B cell (primary cell): ENCODE data around the gene SIGLEC14. TPM values are rescaled to one million over a fixed set of nuclear protein-coding genes. Genes with fewer than 3 reads are reported as not detected.

Experiments used
- ATAC-seq: fragments of 200-7000 bp; cut with Tn5 transposase; one replicate; pipeline ENCODE4 v1.10.0; 2021; ENCODE audit warnings: low read depth, mild to moderate bottlenecking, moderate number of reproducible peaks, moderate library complexity
- CTCF ChIA-PET: fragments of 350-600 bp; sonication (Branson Sonifier 250); formaldehyde crosslinking; loops from one replicate; lab custom pipeline; 2021; ENCODE audit warnings: antibody characterized with exemption, inconsistent platforms; lab: Charles Lee
- POLR2A ChIA-PET: fragments of 350-600 bp; sonication (Branson Sonifier 250); formaldehyde crosslinking; loops from one replicate; lab custom pipeline; 2021; ENCODE audit warnings: antibody characterized with exemption; lab: Charles Lee
- DNase-seq: peaks from one replicate; pipeline ENCODE4 v3.0.0; 2013
- H2AFZ ChIP-seq: 2 replicates; pipeline ENCODE4 v1.6.1; 2012; ENCODE audit warnings: mild to moderate bottlenecking, low read depth, low read length; ENCODE audit not compliant: insufficient read depth, poor library complexity, severe bottlenecking
- H3K27ac ChIP-seq, 2 donors: 1 replicate in 1 of 2; 2 replicates in 1 of 2; pipeline ENCODE4 v1.5.1; 2012 to 2013; ENCODE audit warnings: low read length in 2 of 2, mild to moderate bottlenecking in 2 of 2, moderate library complexity in 1 of 2
- H3K27me3 ChIP-seq, 4 experiments: fragments of 200-600 bp in 1 of 4; sonication (generic) in 1 of 4; replicated peaks in 1 of 4; 1 replicate in 2 of 4; 2 replicates in 2 of 4; pipeline versions ENCODE4 v1.6.1 to v1.7.0; 2013 to 2016; ENCODE audit warnings: low read length in 3 of 4, mild to moderate bottlenecking in 2 of 4, mixed read lengths in 1 of 4, moderate library complexity in 1 of 4; ENCODE audit not compliant: insufficient read depth in 4 of 4, control insufficient read depth in 3 of 4; ENCODE audit errors: control extremely low read depth in 1 of 4
- H3K36me3 ChIP-seq, 2 experiments: replicated peaks in 1 of 2; 1 replicate in 1 of 2; 2 replicates in 1 of 2; pipeline versions ENCODE4 v1.6.1 to v1.7.1; 2013; ENCODE audit warnings: low read length in 1 of 2; ENCODE audit not compliant: insufficient read depth in 2 of 2, control insufficient read depth in 1 of 2; ENCODE audit errors: control extremely low read depth in 1 of 2, extremely low read depth in 1 of 2
- H3K4me1 ChIP-seq, 2 donors: fragments of 200-600 bp in 1 of 2; sonication (generic) in 1 of 2; 1 replicate in 1 of 2; 2 replicates in 1 of 2; pipeline versions ENCODE4 v1.5.1 to v1.6.1; 2013 to 2017; ENCODE audit warnings: low read length in 2 of 2; ENCODE audit not compliant: control insufficient read depth in 2 of 2, insufficient read depth in 2 of 2
- H3K4me2 ChIP-seq: replicated peaks from 2 replicates; pipeline ENCODE3; 2012; ENCODE audit warnings: mild to moderate bottlenecking, low read depth, low read length; ENCODE audit not compliant: poor library complexity, severe bottlenecking
- H3K4me3 ChIP-seq, 5 experiments: fragments of 200-600 bp in 1 of 5; sonication (generic) in 1 of 5; 1 replicate in 3 of 5; 2 replicates in 2 of 5; pipeline versions ENCODE4 v1.5.1 to v1.7.0; 2011 to 2016; ENCODE audit warnings: low read length in 4 of 5, mild to moderate bottlenecking in 4 of 5, low read depth in 2 of 5, control low read depth in 1 of 5, moderate library complexity in 1 of 5; ENCODE audit not compliant: insufficient read depth in 1 of 5; ENCODE audit errors: control extremely low read depth in 1 of 5, extremely low read depth in 1 of 5
- H3K79me2 ChIP-seq: fragments of 200-600 bp; sonication (generic); one replicate; pipeline ENCODE4 v1.6.0; 2016; ENCODE audit warnings: low read length; ENCODE audit not compliant: control insufficient read depth, insufficient read depth
- H3K9ac ChIP-seq: fragments of 200-600 bp; sonication (generic); 2 replicates; pipeline ENCODE4 v1.6.1; 2017; ENCODE audit warnings: mild to moderate bottlenecking, low read length, moderate library complexity
- H3K9me3 ChIP-seq, 3 donors: one replicate each; pipeline versions ENCODE4 v1.6.1 to v1.7.1; 2013; ENCODE audit warnings: low read length in 2 of 3; ENCODE audit not compliant: control insufficient read depth in 2 of 3, insufficient read depth in 1 of 3; ENCODE audit errors: control extremely low read depth in 1 of 3
- H4K20me1 ChIP-seq: 2 replicates; pipeline ENCODE4 v1.6.0; 2012; ENCODE audit warnings: mild to moderate bottlenecking, low read length; ENCODE audit not compliant: insufficient read depth, control insufficient read depth, poor library complexity, severe bottlenecking
- H3K27ac Mint-ChIP-seq: one replicate; pipeline ENCODE4 v1.8.0; 2021; ENCODE audit warnings: mixed read lengths
- H3K27me3 Mint-ChIP-seq: one replicate; pipeline ENCODE4 v1.8.0; 2021; ENCODE audit warnings: mixed read lengths
- H3K4me1 Mint-ChIP-seq: one replicate; pipeline ENCODE4 v1.8.0; 2021; ENCODE audit warnings: mixed read lengths
- H3K4me3 Mint-ChIP-seq: one replicate; pipeline ENCODE4 v1.8.0; 2021; ENCODE audit warnings: mixed read lengths
- H3K9me3 Mint-ChIP-seq: one replicate; pipeline ENCODE4 v1.8.0; 2022; ENCODE audit warnings: mixed read lengths; ENCODE audit not compliant: insufficient read depth
- CTCF ChIP-seq: fragments of 200-600 bp; IDR thresholded peaks from one replicate; pipeline ENCODE4 v1.8.0; 2022; ENCODE audit warnings: antibody characterized with exemption, mild to moderate bottlenecking
- EZH2 ChIP-seq: IDR thresholded peaks from 2 replicates; pipeline ENCODE4 v1.6.1; 2012; ENCODE audit warnings: borderline replicate concordance, low read depth, mild to moderate bottlenecking, moderate library complexity, low read length; ENCODE audit not compliant: insufficient read depth, poor library complexity, severe bottlenecking
- WGBS: methylation state at CpG from one replicate; pipeline ENCODE4 v1.1.5; 2013; ENCODE audit warnings: missing lambda C conversion rate; ENCODE audit not compliant: insufficient coverage; 5-methylcytosine and 5-hydroxymethylcytosine counted together
- intact Hi-C: fragments of 100-400 bp; cut with micrococcal nuclease; formaldehyde crosslinking; loops from one replicate; pipeline ENCODE4 v1.10.0; 2022
- polyA plus RNA-seq: library from polyadenylated mRNA; depleted of rRNA; stranded (reverse); fragments of >200 nt; gene quantifications from 2 replicates; pipeline ENCODE4 v1.2.3, GENCODE V29; 2012
- total RNA-seq, 2 donors: library from RNA; stranded (reverse); fragments of 120-200 nt in 1 of 2; gene quantifications; 1 replicate in 1 of 2; 2 replicates in 1 of 2; pipeline versions ENCODE4 v1.2.3 to v1.2.4, GENCODE V29; 2013 to 2022

The SIGLEC14 gene
- total and polyA plus RNA-seq, 2 donors (not counting 1 experiment from before 2014, with no cell fraction given): 11.2 to 30.0 TPM

DNA sequence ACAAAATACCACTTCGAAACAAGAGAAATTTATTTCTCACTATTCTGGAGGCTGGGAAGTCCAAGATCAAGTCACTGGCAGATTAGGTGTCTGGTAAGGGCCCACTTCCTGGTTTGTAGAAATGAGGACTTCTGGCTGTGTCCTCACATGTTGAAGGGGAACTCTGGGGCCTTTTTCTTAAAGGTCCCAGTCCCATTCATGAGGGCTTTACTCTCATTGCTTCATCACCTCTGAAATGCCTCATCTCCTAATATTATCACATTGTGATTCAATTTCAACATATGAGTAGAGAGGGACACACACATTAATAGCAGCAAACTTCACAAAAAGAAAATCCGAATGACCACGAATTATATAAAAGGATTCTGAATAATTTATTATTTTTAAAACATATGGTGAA, 21.6 kb upstream of the SIGLEC14 start:
- Histone ChIP-seq H2AFZ (no peak overlapping the region), H3K4me1 (no peaks in the 10 kb centered on the region), H3K9me3 (peaks cover 0 to 12% (median 1%) of the 10 kb centered on the region in 3 donors), H3K4me2 (no peak overlapping the region), H3K27ac (no peak overlapping the region), H3K9ac (no peak overlapping the region), H3K79me2 (no peaks in the 10 kb centered on the region), H3K36me3 (no peaks in the 10 kb centered on the region), H3K4me3 (no peak overlapping the region), H4K20me1 (no peaks in the 10 kb centered on the region), H3K27me3 (peaks cover 0 to 28% (median 22%) of the 10 kb centered on the region in 4 experiments)
- POLR2A ChIA-PET: no interaction called here
- ATAC-seq: no peak
- Mint-ChIP-seq H3K4me1 (no peaks in the 10 kb centered on the region), H3K27me3 (peaks cover 57% of the 10 kb centered on the region), H3K27ac (no peak overlapping the region), H3K4me3 (no peak overlapping the region), H3K9me3 (no peaks in the 10 kb centered on the region)
- DNase-seq: no peak
- CTCF ChIA-PET: interaction anchor here (0.6 to 2.7 kb wide), 3 partner anchors 7 to 195 kb away, joined by 4 to 23 read pairs (median 10); no protein-coding TSS in a partner anchor
- intact Hi-C loops: no loop called here
- WGBS: no CpG with 5 or more reads among the region's 3 CpGs
- TF ChIP-seq EZH2 (no peak), CTCF (no peak)

- POLR2A ChIA-PET: no interaction called here
- peaks cover 0 to 35% (median 27%) of the 10 kb centered on the region in 4 experiments for H3K27me3 ChIP-seq
- no peak for DNase-seq
- no peak overlapping the region for H3K27ac ChIP-seq
- H2AFZ ChIP-seq: no peak overlapping the region
- no peak overlapping the region for H3K4me3 Mint-ChIP-seq
- intact Hi-C loops: loop anchor here (5.0 kb wide), 1 partner anchor 643 kb away; no protein-coding TSS in a partner anchor
- H3K36me3 ChIP-seq: no peaks in the 10 kb centered on the region
- no peaks in the 10 kb centered on the region for H3K9me3 Mint-ChIP-seq
- H3K4me1 Mint-ChIP-seq: no peaks in the 10 kb centered on the region
- H3K4me3 ChIP-seq: no peak overlapping the region
- no peak for ATAC-seq
- peaks cover 0 to 12% (median 1%) of the 10 kb centered on the region in 3 donors for H3K9me3 ChIP-seq
- no peaks in the 10 kb centered on the region for H3K4me1 ChIP-seq
- H3K27me3 Mint-ChIP-seq: peaks cover 60% of the 10 kb centered on the region
- TF ChIP-seq EZH2 (no peak), CTCF (no peak)
- H3K79me2 ChIP-seq: no peaks in the 10 kb centered on the region
- H3K9ac ChIP-seq: no peak overlapping the region
- no peak overlapping the region for H3K4me2 ChIP-seq
- no peaks in the 10 kb centered on the region for H4K20me1 ChIP-seq
- WGBS: no CpG with 5 or more reads among the region's 3 CpGs
- CTCF ChIA-PET: interaction anchor here (0.6 to 13.4 kb wide), 3 partner anchors 161 to 329 kb away, joined by 3 to 681 read pairs (median 5); partner anchors contain the start of gene CEACAM18
- no peak overlapping the region for H3K27ac Mint-ChIP-seq
Measured at GRCh38 chr19:51664997-51665396, 18.4 kb upstream of the SIGLEC14 start.
